Adrenal gland (tissue), 19 donors: ENCODE results near the gene OR4D2. TPM values are rescaled to one million over a fixed set of nuclear protein-coding genes. Genes with fewer than 3 reads are reported as not detected.

Source experiments
- DNase-seq, 7 donors: peaks; one replicate each; pipeline ENCODE4 v3.0.0-alpha.2; 2019 to 2020
- H3K27ac ChIP-seq, 5 donors: fragments of 200-600 bp; sonication (generic) in 4 of 5; 1 replicate in 3 of 5; 2 replicates in 2 of 5; pipeline versions ENCODE4 v1.5.1 to v1.8.0; 2016 to 2020; ENCODE audit warnings: mild to moderate bottlenecking in 1 of 5
- H3K27me3 ChIP-seq: fragments of 200-600 bp; 2 replicates; pipeline ENCODE4 v1.8.0; 2021
- H3K36me3 ChIP-seq, 2 donors: fragments of 200-600 bp; replicated peaks in 1 of 2; 1 replicate in 1 of 2; 2 replicates in 1 of 2; pipeline versions ENCODE4 v1.5.1 to v1.8.0; 2018 to 2022
- H3K4me1 ChIP-seq, 2 donors: fragments of 200-600 bp; replicated peaks in 1 of 2; 1 replicate in 1 of 2; 2 replicates in 1 of 2; pipeline versions ENCODE4 v1.5.1 to v1.8.0; 2018 to 2021
- H3K4me3 ChIP-seq, 4 donors: fragments of 200-600 bp; sonication (generic) in 3 of 4; one replicate each; pipeline ENCODE4 v1.5.1; 2016 to 2018
- H3K9me3 ChIP-seq, 3 donors: fragments of 200-600 bp; sonication (generic) in 1 of 3; replicated peaks in 1 of 3; 1 replicate in 2 of 3; 2 replicates in 1 of 3; pipeline versions ENCODE4 v1.5.1 to v1.8.0; 2016 to 2021
- POLR2A ChIP-seq, 2 donors: fragments of 450-650 bp; IDR thresholded peaks; one replicate each; pipeline ENCODE4 v1.6.1; 2017; ENCODE audit warnings: antibody characterized with exemption in 2 of 2, mild to moderate bottlenecking in 2 of 2, moderate library complexity in 1 of 2
- WGBS, 4 donors: extraction: QIAGEN DNeasy Blood & Tissue Kit in 2 of 4; methylation state at CpG; one replicate each; pipeline versions ENCODE4 v1.1.5 to v1.1.7; 2013 to 2017; 5-methylcytosine and 5-hydroxymethylcytosine counted together
- intact Hi-C, 2 donors: fragments of 100-400 bp; cut with DNase I; formaldehyde crosslinking; loops; one replicate each; pipeline versions ENCODE4 v1.14.1 to v1.15.0; 2022 to 2023
- long read RNA-seq, 10 donors: library from polyadenylated mRNA in 3 of 10; unstranded in 2 of 10; stranded (forward) in 1 of 10; transcript quantifications; one replicate each; pipeline ENCODE4 v2.0.0 and lab custom pipeline, GENCODE V29; 2021 to 2026
- polyA plus RNA-seq, 3 donors: library from polyadenylated mRNA; stranded (reverse); fragments of 200-250 nt in 2 of 3; fragments of 350-450 nt in 1 of 3; fragmentation: Illumina TruSeq in 1 of 3; extraction: RNeasy Lipid Tissue Mini Kit (QIAGEN cat#74804) in 1 of 3; gene quantifications; one replicate each; pipeline ENCODE4 v1.2.3, GENCODE V29; 2013 to 2014
- total RNA-seq, 9 donors: library from RNA; depleted of rRNA in 4 of 9; stranded (reverse); fragments of >200 nt in 4 of 9; fragments of 120-200 nt in 1 of 9; fragmentation: NEBNext Ultra II Directional in 1 of 9; extraction: Animal tissue kit (Norgen Biotek cat#: 25700) in 1 of 9; gene quantifications; one replicate each; pipeline versions ENCODE4 v1.1.0 to v1.2.4, GENCODE V29; 2013 to 2023
- TF ChIP-seq, protein P1 (sequence below), 6 experiments: fragments of 450-650 bp in 4 of 6; fragments of 200-600 bp in 2 of 6; sonication (generic) in 1 of 6; IDR thresholded peaks; 1 replicate in 5 of 6; 2 replicates in 1 of 6; pipeline versions ENCODE4 v1.5.1 to v1.8.0; 2016 to 2021; ENCODE audit warnings: antibody characterized with exemption in 6 of 6, mild to moderate bottlenecking in 2 of 6, moderate library complexity in 1 of 6
- donor health status: healthy with polysubstance abuse.
- donor health status: Bipolar disorder and iron deficiency.
- donor health status: DM: yes; HTN: yes; CAD: no.
- donor health status: DM: no; HTN: no; CAD: no.
- donor health status: DM: no; HTN: no; CAD: no.
- donor health status: DM: yes; HTN: yes; CAD: no.

Gene OR4D2
- total RNA-seq = not detected
- polyA plus RNA-seq = not detected
- long read RNA-seq, donor 1 = 0 reads
- long read RNA-seq, donor 2 = 0 reads
- long read RNA-seq, donor 3 = 0 reads
- long read RNA-seq, donor 4 = 0 reads
- long read RNA-seq, donor 5 = 0 reads
- long read RNA-seq, donor 6 = 0 reads
- long read RNA-seq, donor 7 = 0 reads
- long read RNA-seq, donor 8 = 0 reads
- long read RNA-seq, donor 9 = 0 reads
- long read RNA-seq, donor 10 = 0 reads

DNA sequence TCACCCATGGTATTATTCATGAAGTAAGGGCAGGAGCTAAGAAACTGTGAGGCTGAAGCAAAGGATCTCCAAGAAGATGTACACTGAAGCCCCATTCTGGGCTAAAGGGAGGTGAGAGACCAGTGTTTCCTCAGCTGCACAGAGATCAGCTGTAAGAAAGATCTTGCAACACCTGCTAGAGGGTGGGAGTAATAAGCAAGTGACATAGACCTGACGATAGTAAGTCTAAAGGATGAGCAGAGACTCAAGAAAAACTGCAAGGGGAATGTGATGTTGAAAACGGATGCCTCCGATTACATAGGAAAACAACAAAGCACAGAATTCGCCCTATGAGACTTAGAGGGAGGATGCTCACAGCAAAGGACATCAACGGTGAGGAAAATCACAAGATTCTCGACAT, at the start of gene OR4D2:
OR4D2 (plus strand) TSS at position 301 of the 400 bp plus-strand sequence. CDS start 2,674 bp downstream, outside the sequence.
- H3K27me3 ChIP-seq = peaks cover 21% of the 10 kb centered on the region
- DNase-seq = no peak
- intact Hi-C loops = no loop called here
- 52 to 63% (median 59%) methylated on average over 6 of the region's 6 CpGs for WGBS, 4 donors
- H3K4me3 ChIP-seq = no peak within 1 kb of the TSS
- no peaks in the 10 kb centered on the region for H3K9me3 ChIP-seq
- TF ChIP-seq, protein P1, sequence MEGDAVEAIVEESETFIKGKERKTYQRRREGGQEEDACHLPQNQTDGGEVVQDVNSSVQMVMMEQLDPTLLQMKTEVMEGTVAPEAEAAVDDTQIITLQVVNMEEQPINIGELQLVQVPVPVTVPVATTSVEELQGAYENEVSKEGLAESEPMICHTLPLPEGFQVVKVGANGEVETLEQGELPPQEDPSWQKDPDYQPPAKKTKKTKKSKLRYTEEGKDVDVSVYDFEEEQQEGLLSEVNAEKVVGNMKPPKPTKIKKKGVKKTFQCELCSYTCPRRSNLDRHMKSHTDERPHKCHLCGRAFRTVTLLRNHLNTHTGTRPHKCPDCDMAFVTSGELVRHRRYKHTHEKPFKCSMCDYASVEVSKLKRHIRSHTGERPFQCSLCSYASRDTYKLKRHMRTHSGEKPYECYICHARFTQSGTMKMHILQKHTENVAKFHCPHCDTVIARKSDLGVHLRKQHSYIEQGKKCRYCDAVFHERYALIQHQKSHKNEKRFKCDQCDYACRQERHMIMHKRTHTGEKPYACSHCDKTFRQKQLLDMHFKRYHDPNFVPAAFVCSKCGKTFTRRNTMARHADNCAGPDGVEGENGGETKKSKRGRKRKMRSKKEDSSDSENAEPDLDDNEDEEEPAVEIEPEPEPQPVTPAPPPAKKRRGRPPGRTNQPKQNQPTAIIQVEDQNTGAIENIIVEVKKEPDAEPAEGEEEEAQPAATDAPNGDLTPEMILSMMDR (IDR thresholded peaks at IDR 0.05) = no peak
- TF ChIP-seq POLR2A (IDR thresholded peaks at IDR 0.05) = no peak
- H3K27ac ChIP-seq = no peak within 1 kb of the TSS
- H3K4me1 ChIP-seq = no peaks in the 10 kb centered on the region
- H3K36me3 ChIP-seq = no peaks in the 10 kb centered on the region

DNA sequence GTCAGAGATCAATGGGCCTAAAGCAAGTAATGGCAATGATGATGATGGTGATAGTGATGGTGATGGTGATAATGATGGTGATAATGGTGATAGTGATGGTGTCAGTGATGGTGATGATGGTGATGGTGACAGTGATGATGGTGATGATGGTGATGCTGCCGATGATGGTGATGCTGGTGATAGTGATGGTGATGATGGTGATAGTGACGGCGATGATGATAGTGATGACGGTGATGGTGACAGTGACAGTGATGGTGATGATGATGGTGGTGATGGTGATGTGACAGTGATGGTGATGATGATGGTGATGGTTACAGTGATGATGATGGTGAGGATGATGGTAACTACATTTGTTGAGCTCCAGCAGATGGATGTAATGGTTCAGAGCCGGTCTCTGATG, 49.4 kb upstream of the OR4D2 start:
- no peaks in the 10 kb centered on the region for H3K4me1 ChIP-seq
- no peak overlapping the region for H3K27ac ChIP-seq
- H3K4me3 ChIP-seq = no peak overlapping the region
- TF ChIP-seq POLR2A (IDR thresholded peaks at IDR 0.05) = no peak
- TF ChIP-seq, protein P1 (IDR thresholded peaks at IDR 0.05) = no peak
- intact Hi-C loops = loop anchor here (10.0 kb wide), 3 partner anchors 113 to 993 kb away; partner anchors contain the start of gene SRSF1 (in 1 of the 2)
- no peaks in the 10 kb centered on the region for H3K27me3 ChIP-seq
- no peaks in the 10 kb centered on the region for H3K9me3 ChIP-seq
- WGBS, 4 donors = 85 to 88% (median 87%) methylated on average over 5 of the region's 5 CpGs
- no peaks in the 10 kb centered on the region for H3K36me3 ChIP-seq
- no peak for DNase-seq

DNA sequence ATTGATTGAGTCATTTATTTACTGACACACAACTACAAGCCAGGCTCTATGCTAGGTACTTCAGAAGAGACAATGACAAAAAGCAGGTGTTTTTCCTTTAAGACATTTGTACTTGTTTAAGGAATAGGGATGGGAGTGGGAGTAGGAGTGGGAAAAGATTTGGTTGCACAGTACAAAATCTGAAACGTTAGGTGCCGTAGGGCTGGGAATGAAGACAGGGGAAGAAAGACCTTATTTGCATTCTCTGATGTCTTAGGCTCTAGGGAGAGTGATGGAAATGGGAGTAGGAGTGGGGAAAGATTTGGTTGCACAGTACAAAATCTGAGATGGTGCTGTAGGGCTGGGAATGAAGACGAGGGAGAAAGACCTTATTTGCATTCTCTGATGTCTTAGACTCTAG, 47.3 kb upstream of the OR4D2 start:
- Histone ChIP-seq H3K27me3 (peaks cover 5% of the 10 kb centered on the region), H3K36me3 (no peaks in the 10 kb centered on the region), H3K27ac (no peak overlapping the region), H3K9me3 (no peaks in the 10 kb centered on the region), H3K4me1 (no peaks in the 10 kb centered on the region), H3K4me3 (no peak overlapping the region)
- no peak for DNase-seq
- TF ChIP-seq, protein P1 (IDR thresholded peaks at IDR 0.05) = no peak
- no peak for TF ChIP-seq POLR2A (IDR thresholded peaks at IDR 0.05)
- intact Hi-C loops = loop anchor here (10.0 kb wide), 3 partner anchors 115 to 995 kb away; partner anchors contain the start of gene SRSF1 (in 1 of the 2)
- 47 to 66% (median 61%) methylated on average over 3 of the region's 3 CpGs for WGBS, 4 donors

DNA sequence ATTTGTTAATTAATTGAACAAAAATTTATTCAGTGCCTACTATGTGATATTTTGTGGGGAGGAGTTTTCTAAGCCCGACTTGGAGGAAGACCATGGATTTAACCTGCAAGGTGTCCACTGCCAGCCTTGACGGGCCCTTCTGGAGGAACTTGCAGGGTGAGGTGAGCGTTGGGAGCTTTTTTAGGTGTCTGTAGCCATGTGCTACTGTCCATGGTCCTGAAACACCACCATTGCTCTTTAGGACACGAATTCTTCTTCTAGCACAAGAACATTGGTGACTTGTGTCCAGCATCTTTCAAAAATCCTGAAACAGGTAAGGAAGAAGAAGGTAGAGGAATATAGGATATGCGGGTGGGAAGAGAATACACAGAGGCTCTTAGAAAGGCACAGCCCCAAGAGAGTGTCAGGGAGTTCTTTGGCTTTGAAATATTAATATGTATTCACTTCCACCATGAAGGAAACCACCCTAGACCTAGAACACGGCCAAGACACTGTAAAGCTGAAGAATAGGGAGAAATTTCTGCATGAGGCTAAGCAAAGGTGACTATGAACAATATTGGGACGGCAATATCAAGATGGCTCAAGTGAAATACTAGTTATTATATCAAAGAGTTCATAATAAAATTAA, 46.5 kb upstream of the OR4D2 start:
- no peak for TF ChIP-seq POLR2A (IDR thresholded peaks at IDR 0.05)
- TF ChIP-seq, protein P1 (IDR thresholded peaks at IDR 0.05) = no peak
- intact Hi-C loops = no loop called here
- peak; percentile 22 to 67 (median 54) for DNase-seq
- no peak overlapping the region for H3K27ac ChIP-seq
- no peaks in the 10 kb centered on the region for H3K9me3 ChIP-seq
- peaks cover 10% of the 10 kb centered on the region for H3K27me3 ChIP-seq
- H3K36me3 ChIP-seq = no peaks in the 10 kb centered on the region
- H3K4me1 ChIP-seq = no peaks in the 10 kb centered on the region
- no peak overlapping the region for H3K4me3 ChIP-seq
- WGBS, 4 donors = 16 to 23% (median 19%) methylated on average over 7 of the region's 7 CpGs
